ENCODE data around the gene GABRP. TPM values are rescaled to one million over a fixed set of nuclear protein-coding genes. Genes with fewer than 3 reads are reported as not detected.
"Not testable (repeated sequence)": the region's sequence is repeated elsewhere in the genome, so short reads cannot be mapped to it uniquely, and the experiment has no call there.

GABRP gene
- total RNA-seq, 1 donor = not detected

DNA sequence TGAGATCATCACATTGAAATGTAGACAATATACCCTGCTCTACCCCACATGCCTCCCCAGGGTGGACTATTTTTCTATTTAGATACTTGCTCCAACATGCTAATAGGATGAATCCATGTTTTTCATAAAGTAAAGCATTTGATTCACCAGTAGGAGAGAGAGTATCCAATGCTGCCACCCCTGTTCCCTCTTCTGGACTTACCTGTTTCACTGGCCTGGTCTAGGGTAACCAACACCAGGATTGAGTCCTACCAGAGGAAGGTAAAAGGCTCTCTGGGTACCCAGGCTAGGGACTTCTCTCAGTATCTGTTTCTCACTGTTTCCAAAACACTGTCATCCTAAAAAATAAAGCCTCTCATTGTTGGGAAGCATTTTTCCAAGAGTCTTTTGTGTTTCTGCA is 30.2 kb upstream of the GABRP start:
- no peak overlapping the region for H3K4me3 ChIP-seq (ENCODE audit: low read depth, low read length)
- no peak for DNase-seq (ENCODE audit: low read depth)
- TF ChIP-seq, protein P1, sequence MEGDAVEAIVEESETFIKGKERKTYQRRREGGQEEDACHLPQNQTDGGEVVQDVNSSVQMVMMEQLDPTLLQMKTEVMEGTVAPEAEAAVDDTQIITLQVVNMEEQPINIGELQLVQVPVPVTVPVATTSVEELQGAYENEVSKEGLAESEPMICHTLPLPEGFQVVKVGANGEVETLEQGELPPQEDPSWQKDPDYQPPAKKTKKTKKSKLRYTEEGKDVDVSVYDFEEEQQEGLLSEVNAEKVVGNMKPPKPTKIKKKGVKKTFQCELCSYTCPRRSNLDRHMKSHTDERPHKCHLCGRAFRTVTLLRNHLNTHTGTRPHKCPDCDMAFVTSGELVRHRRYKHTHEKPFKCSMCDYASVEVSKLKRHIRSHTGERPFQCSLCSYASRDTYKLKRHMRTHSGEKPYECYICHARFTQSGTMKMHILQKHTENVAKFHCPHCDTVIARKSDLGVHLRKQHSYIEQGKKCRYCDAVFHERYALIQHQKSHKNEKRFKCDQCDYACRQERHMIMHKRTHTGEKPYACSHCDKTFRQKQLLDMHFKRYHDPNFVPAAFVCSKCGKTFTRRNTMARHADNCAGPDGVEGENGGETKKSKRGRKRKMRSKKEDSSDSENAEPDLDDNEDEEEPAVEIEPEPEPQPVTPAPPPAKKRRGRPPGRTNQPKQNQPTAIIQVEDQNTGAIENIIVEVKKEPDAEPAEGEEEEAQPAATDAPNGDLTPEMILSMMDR (IDR thresholded peaks at IDR 0.05; ENCODE audit: insufficient read depth, low read length) = no peak

DNA sequence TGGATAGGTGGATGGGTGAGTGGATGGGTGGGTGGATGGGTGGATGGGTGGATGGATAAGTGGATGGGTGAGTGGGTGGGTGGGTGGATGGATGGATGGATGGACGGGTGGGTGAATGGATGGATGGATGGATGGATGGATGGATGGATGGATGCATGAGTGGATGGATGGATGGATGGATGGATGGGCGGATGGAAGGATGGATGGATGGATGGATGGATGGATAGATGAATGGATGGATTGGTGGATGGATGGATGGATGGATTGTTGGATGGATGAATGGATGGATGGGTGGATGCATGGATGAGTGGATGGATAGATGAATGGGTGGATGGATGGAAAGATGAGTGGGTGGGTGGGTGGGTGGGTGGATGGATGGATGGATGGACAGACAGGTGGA is 29.0 kb upstream of the GABRP start:
- not testable (repeated sequence) for DNase-seq (ENCODE audit: low read depth); H3K4me3 ChIP-seq (ENCODE audit: low read depth, low read length)

DNA sequence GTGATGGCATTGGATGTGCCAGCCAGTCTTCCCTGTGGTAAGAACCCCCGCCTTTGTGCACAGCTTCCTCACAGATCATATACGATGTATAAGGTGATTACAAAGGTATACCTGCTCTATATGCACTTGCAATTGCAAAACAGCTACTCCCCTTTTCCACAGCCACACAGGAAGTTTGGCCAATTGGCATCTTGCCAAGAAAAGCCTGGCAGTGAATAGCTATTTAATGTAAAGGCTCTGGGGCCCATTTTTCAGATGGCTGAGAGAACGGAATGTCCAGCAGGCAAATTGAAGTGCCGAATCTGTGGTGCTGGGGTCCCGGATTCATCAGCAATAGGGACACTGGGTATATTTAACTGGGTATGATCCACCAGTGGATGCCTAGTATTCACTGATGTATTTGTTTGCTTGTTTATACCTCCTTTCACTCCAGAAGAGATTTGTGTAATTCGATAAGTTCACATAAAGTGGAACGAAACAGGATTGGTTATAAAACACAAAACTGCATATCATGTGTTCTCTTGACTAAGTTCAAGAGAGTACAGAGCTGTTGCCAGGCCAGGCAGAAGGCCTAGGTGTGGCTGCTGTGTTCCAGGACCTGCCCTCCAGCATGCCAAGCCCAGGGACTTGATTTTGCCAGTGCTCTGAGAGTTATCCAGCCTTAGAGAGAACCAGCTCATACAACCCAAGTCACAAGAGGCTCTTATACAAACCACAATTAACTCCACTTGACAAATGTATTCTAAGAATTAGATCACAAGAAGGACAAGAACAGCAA is 27.7 kb upstream of the GABRP start:
- H3K4me3 ChIP-seq (ENCODE audit: low read depth, low read length) = no peak overlapping the region
- no peak for DNase-seq (ENCODE audit: low read depth)
- TF ChIP-seq, protein P1 (IDR thresholded peaks at IDR 0.05; ENCODE audit: insufficient read depth, low read length) = no peak

DNA sequence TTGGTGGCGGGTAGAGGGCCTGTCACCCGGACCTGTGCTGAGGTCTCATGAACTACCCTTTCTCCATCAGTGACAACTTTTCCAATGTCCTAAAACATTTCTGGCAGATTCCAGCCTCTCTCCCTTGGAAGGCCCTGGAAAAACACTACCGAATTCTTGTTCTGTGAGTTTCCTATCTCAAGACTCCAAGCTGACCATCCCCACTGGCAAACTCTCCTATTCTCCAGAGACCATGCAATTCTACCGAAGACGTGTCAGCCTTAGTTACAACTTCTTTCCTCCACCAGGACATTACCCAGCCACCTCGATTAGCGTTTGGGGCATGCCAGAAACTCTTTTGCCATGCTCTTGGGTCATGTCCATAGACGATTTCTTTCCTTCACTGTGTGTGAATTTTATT is 26.8 kb upstream of the GABRP start:
- no peak overlapping the region for H3K4me3 ChIP-seq (ENCODE audit: low read depth, low read length)
- peak; percentile 7 for DNase-seq (ENCODE audit: low read depth)
- TF ChIP-seq, protein P1 (IDR thresholded peaks at IDR 0.05; ENCODE audit: insufficient read depth, low read length) = no peak

DNA sequence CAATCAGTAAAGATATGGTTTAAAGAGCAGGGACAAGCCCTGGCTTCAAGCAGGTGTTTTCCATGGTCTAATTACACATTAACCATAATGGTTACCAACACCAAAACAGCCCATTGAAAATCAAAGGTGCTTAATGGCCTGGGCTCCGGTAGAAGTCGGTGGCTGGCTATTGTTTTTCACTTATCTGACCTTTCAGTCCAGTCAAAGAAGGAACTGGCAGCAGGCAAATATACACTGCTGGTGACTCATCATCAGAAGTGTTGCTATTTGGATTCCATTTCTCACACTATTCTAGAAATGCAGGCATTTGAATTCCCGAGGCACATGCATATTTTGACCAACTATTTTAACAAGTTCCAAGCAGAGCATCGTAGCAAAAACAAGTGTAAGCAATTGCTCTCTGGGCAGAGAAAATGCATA is 26.3 kb upstream of the GABRP start:
- peak; percentile 25 for DNase-seq (ENCODE audit: low read depth)
- TF ChIP-seq, protein P1 (IDR thresholded peaks at IDR 0.05; ENCODE audit: insufficient read depth, low read length) = no peak

DNA sequence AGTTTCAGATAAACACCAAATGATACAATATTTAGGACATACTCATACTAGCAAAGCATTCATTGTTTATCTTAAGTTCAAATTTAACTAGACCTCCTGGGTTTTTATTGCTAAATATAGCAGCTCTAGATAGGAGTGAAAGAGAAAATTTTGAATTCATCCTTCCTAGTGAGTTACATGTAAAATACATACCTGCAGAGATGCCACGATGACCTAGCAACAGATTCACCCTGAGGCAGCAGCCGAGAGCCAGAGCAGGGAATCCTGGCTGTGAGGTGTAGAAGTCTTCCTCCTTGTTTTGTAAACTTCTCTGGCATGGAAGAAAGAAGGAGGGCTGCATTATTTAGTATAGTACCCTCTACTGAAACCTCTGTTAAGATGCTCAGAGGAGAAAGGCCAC is 25.9 kb upstream of the GABRP start:
- DNase-seq (ENCODE audit: low read depth) = no peak
- TF ChIP-seq, protein P1 (IDR thresholded peaks at IDR 0.05; ENCODE audit: insufficient read depth, low read length) = no peak
- no peak overlapping the region for H3K4me3 ChIP-seq (ENCODE audit: low read depth, low read length)

More for the DNA sequence above, 26.3 kb upstream of the GABRP start:
- no peak overlapping the region for H3K4me3 ChIP-seq (ENCODE audit: low read depth, low read length)

DNA sequence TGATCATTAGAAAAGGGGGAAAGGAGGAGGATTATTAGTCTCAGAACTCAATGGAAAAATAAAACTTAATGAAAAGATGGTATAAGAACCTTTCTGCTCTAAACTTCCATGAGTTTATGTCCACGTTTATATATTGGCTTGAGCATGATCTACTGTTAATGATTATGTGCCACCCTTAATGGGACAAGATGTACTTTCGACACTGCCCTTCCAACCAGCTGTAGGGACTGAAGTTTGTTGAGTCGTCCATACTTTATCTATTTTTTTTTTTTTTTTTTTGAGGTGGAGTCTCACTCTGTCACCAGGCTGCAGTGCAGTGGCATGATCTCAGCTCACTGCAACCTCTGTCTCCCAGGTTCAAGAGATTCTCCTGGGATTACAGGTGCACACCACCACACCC is 25.0 kb upstream of the GABRP start:
- DNase-seq (ENCODE audit: low read depth) = no peak
- no peak overlapping the region for H3K4me3 ChIP-seq (ENCODE audit: low read depth, low read length)
- TF ChIP-seq, protein P1 (IDR thresholded peaks at IDR 0.05; ENCODE audit: insufficient read depth, low read length) = no peak
